Cardiac muscle cell (in vitro differentiated cells and primary cell): ENCODE results near the gene TRMT11. TPM values are rescaled to one million over a fixed set of nuclear protein-coding genes. Genes with fewer than 3 reads are reported as not detected.
"Not testable (repeated sequence)": the region's sequence is repeated elsewhere in the genome, so short reads cannot be mapped to it uniquely, and the experiment has no call there.

Experiments used
- DNase-seq, 2 donors: peaks; one replicate each; pipeline versions ENCODE4 v3.0.0 to v3.0.0-alpha.2; 2010 to 2017; ENCODE audit warnings: low read depth in 1 of 2, low spot score in 1 of 2
- H3K27ac ChIP-seq: fragments of 200-600 bp; sonication (generic); 2 replicates; pipeline ENCODE4 v1.5.1; 2016
- H3K27me3 ChIP-seq: fragments of 200-600 bp; sonication (generic); 2 replicates; pipeline ENCODE4 v1.6.0; 2016; ENCODE audit warnings: control low read depth
- H3K36me3 ChIP-seq: fragments of 200-600 bp; sonication (generic); 2 replicates; pipeline ENCODE4 v1.5.1; 2016; ENCODE audit warnings: control low read depth
- H3K4me1 ChIP-seq: fragments of 200-600 bp; sonication (generic); 2 replicates; pipeline ENCODE4 v1.8.1; 2017; ENCODE audit warnings: low read depth, mild to moderate bottlenecking, mixed run types
- H3K4me3 ChIP-seq: fragments of 200-600 bp; sonication (generic); 2 replicates; pipeline ENCODE4 v1.5.1; 2016; ENCODE audit warnings: mild to moderate bottlenecking
- H3K9me3 ChIP-seq: fragments of 200-600 bp; sonication (generic); 2 replicates; pipeline ENCODE4 v1.5.1; 2017; ENCODE audit warnings: low read depth, mild to moderate bottlenecking, control low read depth
- CTCF ChIP-seq: IDR thresholded peaks from 2 replicates; pipeline ENCODE4 v1.5.1; 2012; ENCODE audit warnings: low read depth, mild to moderate bottlenecking, low read length
- polyA plus RNA-seq: library from polyadenylated mRNA; unstranded; fragments of >200 nt; fragmentation: Nextera tagmentation; extraction: Ambion mirVana; gene quantifications from 2 replicates; pipeline ENCODE4 v1.2.1, GENCODE V29; 2016
- total RNA-seq: library from RNA; depleted of rRNA; stranded (reverse); fragments of >200 nt; gene quantifications from 2 replicates; pipeline ENCODE4 v1.2.3, GENCODE V29; 2016

TRMT11 gene
- total and polyA plus RNA-seq, 2 experiments from 2014 or later, result 46.5 to 68.6 TPM

- no peak overlapping the region for H3K4me3 ChIP-seq
- peaks cover 21% of the 10 kb centered on the region for H3K4me1 ChIP-seq
- no peak for TF ChIP-seq CTCF
- no peaks in the 10 kb centered on the region for H3K36me3 ChIP-seq
- H3K27ac ChIP-seq, result no peak overlapping the region
- no peaks in the 10 kb centered on the region for H3K9me3 ChIP-seq
- H3K27me3 ChIP-seq, result no peaks in the 10 kb centered on the region
- no peak for DNase-seq
Measured at GRCh38 chr6:125948455-125948854, 37.9 kb upstream of the TRMT11 start.

- H3K36me3 ChIP-seq, result no peaks in the 10 kb centered on the region
- no peak for TF ChIP-seq CTCF
- no peak for DNase-seq
- no peak overlapping the region for H3K4me3 ChIP-seq
- peaks cover 20% of the 10 kb centered on the region for H3K4me1 ChIP-seq
- no peaks in the 10 kb centered on the region for H3K27me3 ChIP-seq
- H3K9me3 ChIP-seq, result no peaks in the 10 kb centered on the region
- no peak overlapping the region for H3K27ac ChIP-seq
Measured at GRCh38 chr6:125949069-125949468, 37.3 kb upstream of the TRMT11 start.

- Histone ChIP-seq H3K36me3 (no peaks in the 10 kb centered on the region), H3K4me3 (no peak overlapping the region), H3K9me3 (no peaks in the 10 kb centered on the region), H3K4me1 (peaks cover 9% of the 10 kb centered on the region), H3K27ac (no peak overlapping the region), H3K27me3 (no peaks in the 10 kb centered on the region)
- no peak for TF ChIP-seq CTCF
- peak in 1 of 2 donors; percentile 67 for DNase-seq
Measured at GRCh38 chr6:125950293-125950692, 36.0 kb upstream of the TRMT11 start.

GRCh38 chr6:125950716-125951115, 35.6 kb upstream of the TRMT11 start:
- H3K27me3 ChIP-seq, H3K36me3 ChIP-seq, H3K4me3 ChIP-seq, H3K27ac ChIP-seq, H3K4me1 ChIP-seq, DNase-seq, H3K9me3 ChIP-seq: not testable (repeated sequence)

GRCh38 chr6:125951323-125951722, 35.0 kb upstream of the TRMT11 start:
- Histone ChIP-seq H3K27me3 (no peaks in the 10 kb centered on the region), H3K4me1 (no peaks in the 10 kb centered on the region), H3K27ac (no peak overlapping the region), H3K9me3 (no peaks in the 10 kb centered on the region), H3K36me3 (no peaks in the 10 kb centered on the region), H3K4me3 (no peak overlapping the region)
- no peak for TF ChIP-seq CTCF
- no peak for DNase-seq

GRCh38 chr6:125952764-125953501, 33.4 kb upstream of the TRMT11 start:
- Histone ChIP-seq H3K4me3 (no peak overlapping the region), H3K36me3 (no peaks in the 10 kb centered on the region), H3K27me3 (no peaks in the 10 kb centered on the region), H3K9me3 (no peaks in the 10 kb centered on the region), H3K4me1 (peaks cover 5% of the 10 kb centered on the region), H3K27ac (no peak overlapping the region)
- TF ChIP-seq CTCF, result peak; percentile 28
- DNase-seq, result no peak
